HG03378 (cell line): ENCODE results near the gene PPP2R1B.

Source experiments
- ATAC-seq: cut with Tn5 transposase; IDR thresholded peaks from one replicate; pipeline ENCODE4 v1.9.1; 2021; ENCODE audit warnings: mild to moderate bottlenecking, moderate library complexity; ENCODE audit not compliant: unreplicated experiment

The PPP2R1B gene

DNA sequence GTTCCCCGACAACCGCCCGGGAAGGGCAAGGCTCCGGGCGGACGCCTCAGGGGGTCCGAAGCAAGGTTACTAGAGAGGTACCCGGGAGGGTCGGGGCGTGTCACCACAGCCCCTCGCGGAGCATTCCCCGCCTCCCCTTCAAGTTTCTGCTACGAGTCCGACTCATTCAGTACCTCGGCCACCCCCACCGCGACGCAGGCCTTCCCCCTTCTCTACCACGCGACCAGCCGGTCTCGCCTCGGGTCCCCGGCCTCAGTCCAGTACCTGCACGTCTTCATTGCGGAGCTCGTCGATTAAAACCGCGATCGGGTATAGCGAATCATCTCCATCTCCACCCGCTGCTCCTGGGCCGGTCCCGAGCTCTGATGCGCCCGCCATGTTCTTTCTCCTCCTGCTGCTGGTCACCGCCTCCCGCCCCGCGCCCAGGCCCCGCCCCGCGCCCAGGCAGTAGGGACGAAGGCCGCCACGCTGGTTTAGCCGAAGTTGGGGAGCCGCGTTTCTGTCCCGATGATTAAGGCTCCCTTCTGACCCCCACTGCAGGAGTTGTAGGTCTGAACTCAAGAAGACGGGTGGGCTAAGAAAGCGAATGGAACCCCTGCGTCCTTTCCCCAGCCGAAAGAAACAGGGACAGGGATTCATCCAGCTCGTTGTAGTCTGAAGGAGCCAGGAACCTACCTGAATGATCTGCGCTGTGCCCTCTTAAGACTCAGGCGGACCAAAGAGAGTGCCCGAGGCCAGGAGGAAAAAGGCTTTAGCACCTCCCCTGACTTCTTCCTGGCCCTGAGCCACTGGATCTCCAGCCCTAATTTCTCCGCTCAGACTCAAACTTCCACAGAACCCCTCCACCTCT is at the start of gene PPP2R1B:
PPP2R1B (minus strand) TSS at position 406 of the 850 bp plus-strand sequence; CDS start at position 378, 28 bp downstream.
- ATAC-seq, result peak; percentile 60

DNA sequence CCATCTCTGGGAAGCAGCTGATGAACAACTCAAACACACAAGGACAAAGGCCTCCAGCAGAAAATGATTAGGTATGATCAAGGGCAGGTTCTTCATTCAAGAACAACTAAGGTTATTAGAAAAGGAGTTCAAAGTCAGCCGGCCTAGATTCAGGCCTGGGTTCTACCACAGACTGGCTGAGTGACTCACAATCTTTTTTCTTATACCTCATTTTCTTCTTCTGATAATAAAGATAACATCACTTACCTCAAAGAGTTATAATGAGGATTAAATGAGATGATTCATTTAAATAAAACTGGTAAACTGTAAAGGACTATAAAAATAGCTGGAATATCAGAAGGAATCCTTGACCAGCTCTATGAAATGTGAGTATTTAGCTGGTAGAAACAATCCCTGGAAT is 49.3 kb upstream of the PPP2R1B start:
- ATAC-seq, result no peak

DNA sequence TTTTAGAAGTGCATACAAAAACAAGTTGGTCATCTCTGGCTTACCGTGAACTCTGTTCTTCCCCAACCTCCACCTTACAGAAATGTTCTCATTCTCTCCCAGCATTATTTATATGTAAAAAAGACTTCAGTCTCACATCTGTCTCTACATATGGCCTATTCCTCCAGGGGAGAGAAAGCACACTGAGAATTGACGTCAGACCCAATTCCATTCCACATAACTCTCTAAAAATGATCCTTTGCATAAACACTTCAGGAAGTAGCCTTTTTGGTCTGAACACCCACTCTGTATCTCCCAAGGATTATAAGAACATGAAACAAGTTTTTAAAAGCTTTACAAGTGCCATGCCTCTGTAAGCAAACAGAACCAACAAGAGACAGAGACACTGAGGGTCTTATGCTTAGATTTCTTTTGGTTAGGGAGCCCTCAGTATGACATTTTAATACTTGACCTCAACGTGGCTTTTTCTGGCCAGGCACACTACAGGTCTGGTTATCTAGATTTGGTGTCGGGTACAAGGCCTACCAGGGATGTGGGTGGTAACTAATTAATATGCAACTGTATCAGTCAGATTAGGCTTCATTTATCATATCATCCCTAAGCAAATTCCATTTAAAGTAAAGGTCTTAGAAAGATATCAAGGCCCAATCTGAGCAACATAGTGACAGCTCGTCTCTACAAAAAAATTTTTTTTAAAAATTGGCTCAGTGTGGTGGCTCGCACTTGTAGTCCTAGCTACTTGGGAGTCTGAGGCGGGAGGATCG is 48.5 kb upstream of the PPP2R1B start:
- ATAC-seq, result no peak

DNA sequence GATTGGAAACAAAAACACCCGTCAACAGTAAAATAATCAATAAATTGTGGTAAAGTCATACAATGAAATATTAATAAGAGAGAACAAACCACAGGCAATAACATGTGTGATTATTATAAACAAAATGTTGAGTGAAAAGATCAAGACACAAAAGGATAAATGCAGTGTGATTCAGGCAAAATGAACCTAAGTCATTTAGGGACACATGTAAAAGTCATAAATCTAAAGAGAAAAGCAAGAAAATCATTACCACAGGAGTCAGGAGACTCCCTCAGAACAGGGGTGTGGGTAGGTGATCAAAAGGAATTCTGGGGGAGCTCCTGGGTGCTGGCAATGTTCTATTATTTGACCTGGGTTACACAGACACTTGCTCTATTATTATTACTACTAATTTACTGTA is 47.9 kb upstream of the PPP2R1B start:
- ATAC-seq, result no peak

DNA sequence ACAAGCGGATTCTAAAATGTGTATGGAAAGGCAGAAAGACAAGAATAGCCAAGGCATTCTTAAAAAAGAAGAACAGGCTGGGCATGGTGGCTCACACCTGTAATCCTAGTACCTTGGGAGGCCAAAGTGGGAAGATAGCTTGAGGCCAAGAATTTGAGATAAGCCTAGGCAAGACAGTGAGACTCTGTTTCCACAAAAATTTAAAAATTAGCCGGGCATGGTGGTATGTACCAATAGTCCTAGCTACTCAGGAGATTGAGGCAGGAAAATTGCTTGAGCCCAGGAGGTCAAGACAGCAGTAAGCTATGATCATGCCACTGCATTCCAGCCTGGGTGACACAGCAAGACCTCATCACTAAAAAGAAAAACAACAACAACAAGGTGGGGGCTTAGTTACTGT is 46.0 kb upstream of the PPP2R1B start:
- no peak for ATAC-seq

DNA sequence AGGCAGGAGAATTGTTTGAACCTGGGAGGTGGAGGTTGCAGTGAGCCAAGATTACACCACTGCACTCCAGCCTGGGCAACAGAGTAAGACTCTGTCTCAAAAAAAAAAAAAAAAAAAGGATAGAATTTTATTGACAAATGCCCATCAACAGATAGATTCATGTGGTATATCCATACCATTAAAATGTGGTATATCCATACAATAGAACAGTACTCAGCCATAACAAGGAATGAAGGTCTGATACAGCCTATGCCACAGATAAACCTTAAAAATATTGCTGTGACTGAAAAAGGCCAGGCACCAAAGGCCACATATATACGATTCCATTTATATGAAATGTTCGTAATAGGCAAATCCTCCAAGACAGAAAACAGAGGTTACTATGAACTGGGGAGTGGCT is 45.3 kb upstream of the PPP2R1B start:
- ATAC-seq, result no peak

DNA sequence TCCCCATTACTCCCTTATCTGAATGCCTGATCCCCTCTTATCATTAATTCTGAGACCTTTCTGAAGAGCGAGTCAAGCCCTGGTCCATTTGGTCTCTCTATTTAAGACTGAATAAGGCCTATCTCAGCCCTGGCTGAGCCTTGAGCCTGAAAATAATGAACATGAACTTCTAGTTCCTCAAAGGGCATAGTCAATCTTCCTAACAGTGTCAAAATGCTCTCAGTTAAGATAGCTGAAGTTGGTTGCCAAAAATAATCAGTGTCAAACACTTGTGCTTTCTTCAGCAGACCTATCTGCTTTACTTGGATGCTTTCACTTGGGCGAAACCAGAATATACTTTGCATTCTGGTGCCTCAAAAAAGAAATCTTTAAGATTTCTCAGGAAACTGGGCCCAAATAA is 42.6 kb upstream of the PPP2R1B start:
- ATAC-seq, result no peak

DNA sequence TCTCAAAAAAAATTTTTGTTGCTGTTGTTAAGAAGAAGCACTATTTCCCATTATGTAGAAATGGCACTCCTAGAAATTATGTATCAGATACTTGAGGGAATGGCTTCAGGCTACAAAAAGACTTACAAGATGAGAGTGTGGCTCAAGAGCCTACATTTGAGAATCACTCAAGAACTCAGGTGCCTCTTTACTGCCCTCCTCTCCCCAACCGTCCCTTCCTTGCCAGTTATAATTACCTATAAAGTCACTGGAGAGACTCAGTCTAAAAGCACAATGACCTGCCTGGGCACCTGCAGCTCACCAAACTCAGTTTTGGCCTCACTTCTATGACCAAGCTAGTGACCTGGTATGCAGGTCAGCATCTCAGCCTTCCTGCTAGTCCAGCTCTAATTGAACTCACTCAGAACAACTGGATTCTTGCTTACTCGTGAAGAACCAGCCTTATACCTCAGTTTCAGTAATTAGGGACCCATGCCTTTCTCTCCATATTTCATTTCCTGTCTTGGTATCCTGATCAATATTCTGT is 41.9 kb upstream of the PPP2R1B start:
- no peak for ATAC-seq

DNA sequence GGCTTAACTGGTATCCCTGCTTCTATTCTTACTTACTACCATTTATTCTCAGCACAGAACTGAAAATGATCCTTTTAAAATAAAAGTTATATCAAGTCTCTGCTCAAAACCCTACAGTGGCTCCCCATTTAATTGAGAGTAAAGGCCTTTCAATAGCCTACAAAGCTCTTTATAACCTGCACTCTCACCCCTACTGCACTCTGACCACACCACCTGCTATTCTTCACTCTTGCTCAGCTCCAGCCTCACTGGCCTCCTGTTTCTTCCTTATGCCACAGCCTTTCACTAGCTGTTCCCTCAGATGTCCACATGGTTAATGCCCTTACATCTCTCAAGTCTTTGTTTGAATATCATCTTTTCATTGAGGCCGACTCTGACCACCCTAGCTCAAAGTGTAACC is 40.9 kb upstream of the PPP2R1B start:
- no peak for ATAC-seq

DNA sequence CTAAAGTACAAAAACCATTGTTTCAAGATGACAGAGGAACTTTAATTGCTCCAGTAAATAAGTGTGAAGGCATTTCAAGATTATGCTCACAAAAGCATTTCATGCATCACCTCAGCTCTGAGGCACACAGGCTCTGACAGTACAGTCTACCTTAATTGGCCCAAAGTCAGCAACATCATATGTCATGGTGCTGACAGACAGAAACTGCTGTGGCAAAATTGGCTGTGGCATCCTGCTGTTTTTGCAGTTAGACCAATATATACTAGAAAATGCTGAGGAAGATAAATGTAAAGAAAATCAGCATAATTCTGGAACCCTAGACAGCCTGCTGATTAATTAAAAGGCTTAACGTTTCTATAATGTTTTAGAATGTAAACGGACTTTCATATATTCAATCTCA is 34.9 kb upstream of the PPP2R1B start:
- no peak for ATAC-seq

DNA sequence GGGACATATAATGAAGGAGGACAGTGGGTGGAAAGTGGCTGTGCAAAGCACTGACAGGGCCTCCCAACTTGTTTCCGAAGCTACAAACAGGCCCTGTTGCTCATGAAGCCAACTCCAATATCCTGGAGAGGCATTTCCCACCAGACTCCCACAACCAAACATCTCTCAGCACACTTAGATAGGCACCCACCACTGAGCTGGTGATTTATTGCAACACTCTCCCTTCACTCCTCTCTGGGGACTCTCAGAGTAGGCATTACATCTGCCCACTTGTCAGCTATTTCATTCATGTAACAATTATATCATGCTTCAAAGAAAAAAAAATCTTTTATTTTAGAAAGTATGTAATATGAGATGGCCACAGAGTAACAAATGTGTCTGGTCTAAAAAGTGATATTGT is 32.1 kb upstream of the PPP2R1B start:
- ATAC-seq, result no peak

DNA sequence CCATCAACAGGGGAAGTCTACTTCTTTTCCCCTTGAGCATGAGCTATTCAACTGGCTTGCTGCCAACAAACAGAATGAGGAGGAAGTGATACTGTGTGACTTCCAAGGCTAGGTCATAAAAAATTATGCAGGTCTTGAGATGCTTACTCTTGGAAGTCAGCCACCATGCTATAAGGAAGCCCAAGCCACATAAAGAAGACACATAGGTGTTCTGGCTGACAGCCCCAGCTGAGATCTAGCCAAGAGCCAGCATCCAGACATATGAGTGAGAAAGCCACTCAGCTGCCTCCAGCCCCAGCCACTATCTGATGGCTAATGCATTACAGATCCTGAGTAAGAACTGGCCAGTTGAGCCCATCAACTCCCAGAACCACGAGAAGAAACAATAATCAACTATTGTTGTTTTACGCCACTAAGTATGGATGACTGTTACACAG is 31.0 kb upstream of the PPP2R1B start:
- peak; percentile 69 for ATAC-seq

DNA sequence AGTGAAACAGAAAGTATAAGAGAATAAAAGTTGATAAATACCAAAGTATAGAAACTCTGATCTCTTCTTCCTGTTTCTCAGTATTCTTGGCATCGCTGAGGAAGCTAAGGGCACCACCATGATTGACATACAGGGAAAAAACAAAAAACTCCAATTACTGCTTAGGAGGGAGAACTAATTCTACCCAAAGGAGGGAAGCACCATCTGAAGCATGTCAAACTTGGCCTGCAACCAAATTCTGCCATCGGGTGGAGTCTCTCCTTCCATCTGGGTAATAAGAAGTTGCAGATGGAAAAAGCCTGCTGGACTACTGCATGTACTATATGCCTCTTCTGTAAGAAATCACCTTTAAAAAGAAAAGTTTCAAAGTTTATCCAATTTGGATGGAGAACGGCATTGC is 30.5 kb upstream of the PPP2R1B start:
- ATAC-seq, result no peak

DNA sequence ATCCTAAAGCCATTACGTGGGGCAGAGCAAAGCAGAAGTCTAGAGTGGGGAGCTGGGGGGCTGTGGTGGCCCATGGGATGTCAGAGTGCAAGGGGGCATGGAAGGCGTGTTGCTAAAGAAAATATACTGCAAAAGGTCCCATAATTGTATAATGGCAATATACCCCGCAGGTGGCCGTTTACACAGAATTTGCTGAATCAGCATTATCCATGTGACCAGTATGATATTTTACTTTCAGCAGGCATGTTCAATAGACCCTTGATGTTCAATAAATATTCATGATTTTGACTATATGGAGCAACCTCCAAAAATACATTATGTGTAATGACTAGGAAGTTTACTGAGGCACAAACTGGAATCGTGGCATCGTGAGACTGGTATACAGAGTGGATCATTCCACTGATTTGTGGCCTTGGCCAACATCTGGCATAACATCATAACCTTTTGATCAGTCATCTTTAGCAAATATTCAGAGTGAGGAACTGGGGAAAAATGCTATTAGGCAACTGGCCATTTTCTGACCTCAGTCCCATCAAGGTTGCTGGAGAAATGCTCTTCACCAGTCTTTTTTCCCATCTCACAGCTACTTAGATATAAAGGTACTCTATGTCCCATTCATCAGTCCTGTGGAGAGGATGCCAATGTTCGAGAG is 29.3 kb upstream of the PPP2R1B start:
- ATAC-seq, result no peak

DNA sequence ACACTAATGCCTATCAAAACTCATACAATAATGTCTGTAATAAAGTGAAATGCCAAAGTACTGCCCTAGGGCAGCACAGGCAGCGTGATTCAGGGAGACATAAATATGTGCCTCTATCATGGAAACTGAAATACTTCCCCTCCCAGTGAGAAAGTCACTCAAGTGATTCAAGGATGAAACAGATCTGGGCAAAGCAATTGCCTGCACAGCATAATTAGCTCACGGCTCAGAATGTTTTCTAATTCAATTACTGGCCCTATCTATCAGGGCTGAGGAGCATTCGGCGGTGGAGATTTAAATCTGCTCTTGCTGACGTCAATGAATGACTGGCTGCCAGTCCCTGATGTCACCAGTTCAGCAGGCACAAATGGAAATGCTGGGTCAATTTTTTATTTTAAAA is 27.7 kb upstream of the PPP2R1B start:
- ATAC-seq, result no peak

DNA sequence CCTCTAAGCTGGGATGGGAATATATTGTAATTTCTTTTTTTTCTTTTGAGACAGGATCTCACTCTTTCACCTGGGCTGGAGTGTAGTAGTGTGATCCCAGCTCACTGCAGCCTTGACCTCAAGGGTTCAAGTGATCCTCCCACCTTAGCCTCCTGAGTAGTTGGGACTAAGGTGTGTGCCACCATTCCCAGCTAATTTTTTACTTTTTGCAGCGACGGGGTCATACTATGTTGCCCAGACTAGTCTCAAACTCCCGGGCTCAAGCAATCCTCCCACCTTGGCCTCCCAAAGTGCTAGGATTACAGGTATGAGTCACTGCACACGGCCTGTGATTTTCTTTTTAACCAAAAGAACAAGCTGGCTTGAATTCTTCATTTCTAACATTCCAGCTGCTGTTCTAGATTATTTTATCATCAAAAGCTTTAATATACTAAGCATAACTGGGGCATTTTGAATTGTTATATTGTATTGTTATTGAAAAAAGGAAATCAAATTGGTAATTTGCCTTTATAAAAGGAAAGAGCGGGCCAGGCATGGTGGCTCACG is 26.8 kb upstream of the PPP2R1B start:
- ATAC-seq, result no peak

DNA sequence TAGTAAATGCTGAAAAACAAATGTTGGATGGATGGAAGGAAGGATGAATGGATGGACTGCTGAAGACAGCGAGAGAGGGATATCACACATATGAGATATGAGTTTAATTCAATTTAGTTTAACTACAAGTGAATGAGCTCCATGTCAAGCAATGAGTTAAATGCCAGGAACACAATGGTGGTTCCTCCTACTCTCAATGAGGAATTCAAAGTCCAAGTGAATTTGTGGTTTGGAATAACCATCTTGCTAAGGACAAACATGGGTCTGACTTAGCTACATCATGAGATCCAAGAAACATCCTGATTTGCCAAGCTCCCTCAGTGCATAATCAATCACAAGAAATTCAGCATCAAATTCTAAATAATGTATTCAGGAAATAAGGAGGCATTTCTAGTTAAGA is 26.1 kb upstream of the PPP2R1B start:
- ATAC-seq, result no peak

DNA sequence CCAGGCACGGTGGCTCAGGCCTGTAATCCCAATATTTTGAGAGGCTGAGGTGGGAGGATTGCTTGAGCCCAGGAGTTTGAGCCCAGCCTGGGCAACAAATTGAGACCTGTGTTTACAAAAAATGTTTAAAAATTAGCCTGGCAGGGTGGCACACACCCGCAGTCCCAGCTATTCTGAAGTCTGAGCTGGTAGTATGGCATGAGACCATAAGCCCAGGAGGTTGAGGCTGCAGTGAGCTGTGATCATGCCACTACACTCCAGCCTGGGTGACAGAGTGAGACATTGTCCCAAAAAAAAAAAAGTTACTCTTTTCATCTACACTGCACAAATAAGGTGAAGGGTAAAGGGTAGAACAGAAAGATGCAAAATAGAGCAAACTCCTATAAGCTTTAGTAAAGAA is 22.3 kb upstream of the PPP2R1B start:
- ATAC-seq, result no peak

DNA sequence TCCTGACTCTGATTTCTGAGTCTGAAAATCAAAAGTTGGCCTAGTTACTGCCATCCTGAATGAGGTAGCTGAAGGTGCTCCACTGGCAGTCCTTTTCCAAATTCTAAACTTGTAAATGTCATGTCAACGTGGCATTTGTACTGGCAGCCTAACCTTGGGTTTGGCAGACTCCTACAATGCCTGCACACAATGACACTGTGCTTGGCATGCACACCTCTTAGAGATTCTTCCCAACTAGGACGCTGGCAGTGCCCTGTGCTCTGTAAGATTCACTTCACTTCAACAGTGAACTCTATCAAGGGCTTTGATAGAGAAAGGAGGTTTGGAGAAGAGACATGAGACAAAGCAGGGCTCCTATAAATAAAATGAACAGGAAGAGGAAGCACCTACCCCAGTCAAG is 21.9 kb upstream of the PPP2R1B start:
- no peak for ATAC-seq

DNA sequence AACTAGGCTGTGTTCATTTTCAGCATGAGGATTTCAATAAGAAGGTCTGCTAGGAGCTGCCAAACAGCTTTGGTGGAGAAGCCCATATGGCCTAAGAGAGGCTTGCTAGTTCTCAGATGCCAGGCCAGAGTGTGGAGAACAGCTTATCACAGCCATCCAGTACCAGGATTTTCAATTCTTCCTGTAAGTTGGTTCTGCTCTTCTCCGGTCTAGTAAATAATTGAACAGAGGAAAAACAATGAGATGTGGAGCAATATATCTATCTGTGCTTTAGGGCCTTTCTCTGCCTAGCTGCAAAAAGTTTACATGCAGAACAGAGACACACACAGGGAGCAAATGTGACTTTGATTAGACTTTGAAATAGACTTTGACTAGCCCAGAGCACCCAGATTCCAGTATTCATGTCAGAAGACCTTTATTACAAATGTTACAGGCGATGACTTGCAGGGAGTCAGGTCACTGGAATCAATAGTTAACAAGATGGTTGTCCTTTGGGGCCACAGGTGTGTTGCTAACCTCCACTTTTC is 19.8 kb upstream of the PPP2R1B start:
- no peak for ATAC-seq

DNA sequence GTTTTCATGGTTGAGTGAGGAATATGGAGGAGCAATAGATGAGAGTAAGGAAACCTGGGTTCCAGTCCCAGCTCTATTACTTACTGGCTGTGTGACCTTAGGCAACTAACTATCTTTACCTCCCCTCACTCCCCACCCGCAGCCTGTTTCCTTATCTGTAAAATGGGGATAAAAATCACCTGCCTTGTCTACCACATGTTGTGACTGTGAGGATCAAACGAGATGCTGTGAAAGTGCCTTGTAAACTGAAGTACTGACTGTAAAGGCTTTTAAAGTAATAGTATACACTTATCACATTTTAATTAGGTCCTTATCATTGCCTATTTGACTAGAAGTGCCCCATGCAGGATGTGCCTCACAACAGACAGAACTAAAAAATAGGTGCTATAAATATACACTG is 18.9 kb upstream of the PPP2R1B start:
- no peak for ATAC-seq
